GM19035 (cell line): Measurements from ENCODE around the gene PLEKHG2.
"Not testable (repeated sequence)": the region's sequence is repeated elsewhere in the genome, so short reads cannot be mapped to it uniquely, and the experiment has no call there.

Experiments
- ATAC-seq: cut with Tn5 transposase; IDR thresholded peaks from one replicate; pipeline ENCODE4 v1.9.1; 2021; ENCODE audit not compliant: unreplicated experiment

Gene PLEKHG2, protein sequence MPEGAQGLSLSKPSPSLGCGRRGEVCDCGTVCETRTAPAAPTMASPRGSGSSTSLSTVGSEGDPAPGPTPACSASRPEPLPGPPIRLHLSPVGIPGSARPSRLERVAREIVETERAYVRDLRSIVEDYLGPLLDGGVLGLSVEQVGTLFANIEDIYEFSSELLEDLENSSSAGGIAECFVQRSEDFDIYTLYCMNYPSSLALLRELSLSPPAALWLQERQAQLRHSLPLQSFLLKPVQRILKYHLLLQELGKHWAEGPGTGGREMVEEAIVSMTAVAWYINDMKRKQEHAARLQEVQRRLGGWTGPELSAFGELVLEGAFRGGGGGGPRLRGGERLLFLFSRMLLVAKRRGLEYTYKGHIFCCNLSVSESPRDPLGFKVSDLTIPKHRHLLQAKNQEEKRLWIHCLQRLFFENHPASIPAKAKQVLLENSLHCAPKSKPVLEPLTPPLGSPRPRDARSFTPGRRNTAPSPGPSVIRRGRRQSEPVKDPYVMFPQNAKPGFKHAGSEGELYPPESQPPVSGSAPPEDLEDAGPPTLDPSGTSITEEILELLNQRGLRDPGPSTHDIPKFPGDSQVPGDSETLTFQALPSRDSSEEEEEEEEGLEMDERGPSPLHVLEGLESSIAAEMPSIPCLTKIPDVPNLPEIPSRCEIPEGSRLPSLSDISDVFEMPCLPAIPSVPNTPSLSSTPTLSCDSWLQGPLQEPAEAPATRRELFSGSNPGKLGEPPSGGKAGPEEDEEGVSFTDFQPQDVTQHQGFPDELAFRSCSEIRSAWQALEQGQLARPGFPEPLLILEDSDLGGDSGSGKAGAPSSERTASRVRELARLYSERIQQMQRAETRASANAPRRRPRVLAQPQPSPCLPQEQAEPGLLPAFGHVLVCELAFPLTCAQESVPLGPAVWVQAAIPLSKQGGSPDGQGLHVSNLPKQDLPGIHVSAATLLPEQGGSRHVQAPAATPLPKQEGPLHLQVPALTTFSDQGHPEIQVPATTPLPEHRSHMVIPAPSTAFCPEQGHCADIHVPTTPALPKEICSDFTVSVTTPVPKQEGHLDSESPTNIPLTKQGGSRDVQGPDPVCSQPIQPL (N-terminal part only)

GRCh38 chr19:39412100-39412866 lies at the start of gene PLEKHG2:
Gene PLEKHG2, plus strand, starts transcription at chr19:39412669. Its CDS starts 1,418 bp downstream, at chr19:39414087.
- peak; percentile 53 for ATAC-seq

DNA sequence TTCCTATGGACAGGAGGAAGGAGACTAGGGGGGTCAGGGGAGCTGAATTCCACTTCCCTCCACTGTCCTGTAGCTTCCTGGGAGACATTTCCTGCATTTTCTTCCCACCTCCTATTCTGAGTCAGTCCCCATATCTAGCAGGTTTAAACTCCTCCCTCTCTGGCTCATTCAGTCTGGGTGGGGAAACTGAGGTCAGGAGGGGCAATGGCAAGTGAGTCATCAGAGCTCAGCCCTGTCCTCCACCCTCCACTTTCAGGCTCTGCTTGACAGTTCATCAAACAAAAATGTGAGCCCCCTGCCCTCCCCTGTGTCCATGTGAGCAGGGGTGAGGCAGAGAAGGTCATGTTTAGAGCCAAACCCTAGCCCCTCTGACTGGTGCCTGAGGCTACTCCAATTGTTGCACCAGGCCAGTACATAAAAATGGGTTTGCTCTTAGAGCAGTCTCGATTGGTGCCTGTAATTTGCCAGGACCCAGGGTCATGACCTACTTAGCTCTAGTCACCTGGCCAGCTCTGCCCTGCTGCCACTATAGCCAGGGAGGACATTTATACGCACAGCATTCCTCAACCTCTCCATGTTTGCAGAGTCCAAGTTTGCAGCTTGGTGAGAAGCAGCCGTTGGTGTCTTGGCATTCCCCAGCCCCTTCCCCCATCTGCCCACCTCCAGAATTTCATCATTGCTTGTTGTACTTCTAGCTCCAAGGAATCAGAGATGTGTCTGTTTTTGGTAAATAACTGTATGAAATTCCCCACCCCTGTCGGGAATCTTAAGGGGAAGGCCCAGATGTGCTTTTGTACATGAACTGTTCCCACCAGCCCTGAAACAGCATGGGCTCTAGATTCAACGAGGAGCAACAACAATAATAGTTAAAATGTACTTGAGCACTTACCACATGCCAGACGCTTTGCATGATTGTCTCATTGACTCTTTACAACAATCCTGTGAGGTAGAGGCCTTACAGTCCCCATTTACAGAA lies 49.5 kb upstream of the PLEKHG2 start:
- ATAC-seq: no peak

DNA sequence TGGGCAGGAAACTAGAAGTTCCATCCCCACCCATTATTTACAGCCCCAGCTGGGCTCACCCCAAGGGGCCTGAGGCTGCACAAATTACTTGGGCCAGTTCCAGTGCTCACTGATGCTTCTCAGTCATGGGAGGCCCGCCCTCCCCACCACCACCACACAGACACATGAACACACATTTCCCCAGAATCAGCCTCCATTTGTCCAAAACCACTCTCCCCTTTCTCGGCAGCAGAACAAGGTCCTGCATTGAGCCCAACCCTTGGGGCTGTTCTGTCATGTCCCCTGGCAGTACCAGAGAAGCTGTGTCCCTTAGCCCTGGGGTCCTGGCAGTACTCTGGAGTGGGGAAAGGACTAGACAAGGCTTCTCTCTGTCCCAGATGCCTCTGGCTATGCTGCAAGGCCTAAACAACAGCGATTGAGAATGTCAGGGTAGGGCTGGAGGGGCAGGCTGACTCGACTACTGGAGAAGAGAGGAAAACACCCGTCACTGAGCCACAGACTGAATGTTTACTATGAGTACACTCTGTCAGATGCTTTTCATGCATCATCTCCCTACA lies 48.5 kb upstream of the PLEKHG2 start:
- no peak for ATAC-seq

- no peak for ATAC-seq
Observed at GRCh38 chr19:39365531-39365930, 46.9 kb upstream of the PLEKHG2 start.

DNA sequence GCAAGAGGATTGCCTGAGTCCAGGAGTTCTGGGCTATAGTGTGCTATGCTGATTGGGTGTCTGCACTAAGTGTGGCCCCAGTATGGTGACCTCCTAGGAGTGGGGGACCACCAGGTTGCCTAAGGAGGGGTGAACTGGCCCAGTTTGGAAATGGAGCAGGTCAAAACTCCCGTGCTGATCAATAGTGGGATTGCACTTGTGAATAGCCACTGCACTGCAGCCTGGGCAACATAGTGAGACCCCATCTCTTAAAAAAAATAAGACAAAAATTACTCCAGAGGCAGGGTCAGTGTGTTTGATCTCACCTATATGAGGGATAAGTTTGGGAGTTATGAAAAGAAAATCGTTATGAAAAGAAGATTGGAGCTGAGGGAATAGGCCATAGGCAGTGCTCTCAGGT lies 43.3 kb upstream of the PLEKHG2 start:
- ATAC-seq: no peak

- ATAC-seq: no peak
Observed at GRCh38 chr19:39370735-39371134, 41.7 kb upstream of the PLEKHG2 start.

- ATAC-seq: no peak
Observed at GRCh38 chr19:39372047-39372802, 40.2 kb upstream of the PLEKHG2 start.

- no peak for ATAC-seq
Observed at GRCh38 chr19:39372941-39373340, 39.5 kb upstream of the PLEKHG2 start.

DNA sequence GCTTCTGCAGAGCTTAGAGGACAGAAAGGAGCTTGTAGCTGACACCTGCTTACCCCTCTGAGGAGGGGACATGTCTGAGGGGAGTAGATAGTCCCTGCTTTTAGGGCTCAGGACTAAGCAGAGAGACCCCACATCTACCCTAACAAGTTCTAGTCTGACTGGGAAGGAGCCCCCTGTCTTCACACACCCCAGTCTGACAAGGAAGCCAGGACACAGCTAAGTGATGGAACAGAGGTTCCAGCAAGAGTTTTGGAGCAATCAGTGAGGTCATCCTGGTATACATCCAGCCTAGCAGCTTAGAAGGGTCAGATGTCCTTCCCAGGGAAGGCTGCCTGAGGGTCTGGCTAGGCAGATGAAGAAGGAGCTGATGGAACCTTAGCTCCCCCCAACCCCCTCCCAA lies 36.5 kb upstream of the PLEKHG2 start:
- no peak for ATAC-seq

DNA sequence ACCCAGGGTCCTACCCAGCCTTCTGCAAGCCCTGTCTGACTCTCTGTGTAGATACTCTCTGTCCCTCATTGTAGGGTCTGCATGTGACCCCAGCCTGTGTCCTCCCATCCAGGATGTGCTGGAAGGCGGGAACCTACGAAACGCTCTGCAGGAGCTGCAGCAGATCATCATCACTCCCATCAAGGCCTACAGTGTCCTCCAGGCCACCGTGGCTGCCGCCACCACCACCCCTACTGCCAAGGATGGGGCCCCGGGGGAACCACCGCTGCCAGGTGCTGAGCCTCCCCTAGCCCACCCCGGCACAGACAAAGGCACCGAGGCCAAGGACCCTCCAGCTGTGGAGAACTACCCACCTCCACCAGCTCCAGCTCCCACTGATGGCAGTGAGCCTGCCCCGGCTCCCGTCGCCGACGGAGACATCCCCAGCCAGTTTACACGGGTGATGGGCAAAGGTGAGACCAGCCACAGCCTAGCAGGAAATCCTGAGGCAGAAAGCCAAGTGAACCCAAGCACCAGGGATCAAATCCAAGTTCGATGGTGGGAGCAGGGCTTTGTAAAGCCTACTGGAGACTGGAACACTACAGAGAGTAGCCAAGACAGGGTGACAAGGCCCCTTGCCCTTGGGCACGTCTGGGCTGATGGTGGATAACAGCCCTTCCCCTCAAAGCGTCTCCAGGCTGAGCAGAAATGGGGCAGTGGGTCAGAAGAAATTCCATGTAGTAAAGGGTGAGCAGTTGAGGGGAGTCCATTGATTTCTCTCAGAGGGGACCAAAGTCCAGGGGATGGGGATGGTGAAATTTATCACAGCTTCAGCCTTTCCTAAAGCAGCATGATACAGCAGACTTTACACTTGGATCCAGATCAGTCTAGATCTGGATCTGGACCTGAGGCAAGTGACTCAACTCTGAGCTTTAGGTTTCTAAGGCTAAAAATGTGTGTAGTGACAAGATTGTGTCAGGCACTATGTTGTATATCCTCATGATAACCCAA lies 34.8 kb upstream of the PLEKHG2 start:
- ATAC-seq: no peak

- not testable (repeated sequence) for ATAC-seq
Observed at GRCh38 chr19:39379366-39379765, 33.1 kb upstream of the PLEKHG2 start.

GRCh38 chr19:39379865-39380396 lies 32.5 kb upstream of the PLEKHG2 start:
- no peak for ATAC-seq

DNA sequence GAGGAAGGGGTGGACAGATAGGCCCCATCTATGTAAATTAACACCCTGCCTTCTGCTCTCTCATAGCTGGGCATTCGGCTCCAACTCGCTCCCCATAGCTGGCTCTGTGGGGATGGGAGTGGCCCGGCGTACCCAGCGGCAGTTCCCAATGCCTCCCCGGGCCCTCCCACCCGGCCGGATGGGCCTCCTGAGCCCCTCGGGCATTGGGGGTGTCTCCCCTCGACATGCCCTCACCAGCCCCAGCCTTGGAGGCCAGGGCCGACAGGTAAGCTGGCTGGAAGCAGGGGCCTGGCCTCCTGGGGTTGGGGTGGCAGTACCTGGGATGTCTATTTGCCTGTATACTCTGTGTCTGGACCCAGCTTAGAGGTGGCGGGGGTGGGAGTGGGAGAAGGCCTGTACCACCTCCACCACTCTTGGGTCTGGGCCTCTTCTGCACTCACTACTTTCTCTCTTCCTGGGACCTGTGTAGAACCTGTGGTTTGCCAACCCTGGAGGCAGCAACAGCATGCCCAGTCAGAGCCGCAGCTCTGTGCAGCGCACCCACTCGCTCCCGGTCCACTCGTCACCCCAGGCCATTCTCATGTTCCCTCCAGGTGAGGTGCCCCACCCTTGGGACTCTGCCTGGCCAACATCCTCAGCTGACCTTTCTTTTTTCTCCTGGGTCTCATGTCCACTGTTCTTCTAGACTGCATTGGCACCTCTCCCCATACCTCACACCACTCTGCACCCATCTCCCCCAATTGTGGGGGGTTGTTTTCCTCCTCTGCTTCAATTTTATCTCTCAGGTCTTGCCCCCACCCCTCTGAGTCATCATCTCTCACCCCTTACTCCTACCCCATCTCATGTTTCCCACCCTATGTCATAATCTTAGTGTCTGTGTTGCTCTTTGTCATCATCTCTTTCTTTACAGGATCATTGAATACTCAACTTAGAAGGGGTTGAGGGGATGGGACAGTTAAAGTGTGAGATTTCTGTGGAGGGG lies 31.7 kb upstream of the PLEKHG2 start:
- no peak for ATAC-seq

DNA sequence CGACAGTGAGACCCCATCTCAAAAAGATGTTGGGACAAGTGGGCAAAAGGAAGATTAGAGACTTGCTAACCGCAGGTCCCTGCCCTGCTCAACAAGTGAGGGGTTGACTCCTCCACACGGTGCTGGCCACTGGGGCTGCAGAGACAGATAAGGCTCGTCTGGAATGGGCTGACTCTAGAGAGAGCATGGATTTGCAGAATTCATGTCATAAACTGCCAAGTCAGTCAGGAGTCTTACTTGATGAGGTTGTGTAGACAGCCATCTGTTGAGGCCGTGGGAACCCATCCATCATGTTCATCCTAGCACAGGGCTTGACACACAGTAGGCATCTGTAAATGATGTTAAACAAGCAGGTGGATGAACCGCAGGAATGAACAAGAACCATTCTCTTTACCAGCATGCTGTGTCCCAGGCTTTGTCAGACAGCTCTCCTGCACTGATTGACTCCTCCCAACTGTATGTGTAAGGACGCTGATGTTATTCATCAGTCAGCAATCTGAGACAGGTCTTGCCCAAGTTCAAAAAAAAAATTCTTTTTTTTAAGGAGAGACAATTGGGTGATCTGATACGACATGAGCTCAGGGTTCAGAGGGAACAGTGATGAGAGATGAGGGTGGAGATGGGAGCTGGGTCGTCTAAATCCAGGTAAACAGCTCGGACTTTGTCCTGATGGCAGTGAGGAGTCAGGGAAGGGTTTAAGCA lies 30.4 kb upstream of the PLEKHG2 start:
- ATAC-seq: no peak
